ENCODE measurements around the gene ACADSB.

Gene ACADSB

GRCh38 chr10:122968698-122969097 lies 40.1 kb upstream of the ACADSB start:
- DNase-seq (ENCODE audit: low read depth in 1 of 2, low spot score in 1 of 2), result peak in 1 of 2 experiments; percentile 44
- 0 out of 2 replicates have a peak overlapping the region, but pooled peaks have one; percentile 27 for H3K27ac ChIP-seq (replicated peaks)
- no peak overlapping the region for H3K4me3 ChIP-seq (replicated peaks; ENCODE audit: insufficient read depth, low read length)
- no peaks in the 10 kb centered on the region for H3K27me3 ChIP-seq (ENCODE audit: insufficient read depth, poor library complexity, severe bottlenecking)
- peak; percentile 92 for TF ChIP-seq SPI1 (IDR thresholded peaks at IDR 0.05; ENCODE audit: borderline replicate concordance, low read depth)
- no peak for TF ChIP-seq CTCF (IDR thresholded peaks at IDR 0.05; ENCODE audit: insufficient read depth, low read length)

GRCh38 chr10:122974023-122974422 lies 34.8 kb upstream of the ACADSB start:
- TF ChIP-seq POLR2AphosphoS5 (IDR thresholded peaks at IDR 0.05; ENCODE audit: low read depth) (no peak), GABPA (IDR thresholded peaks at IDR 0.05; ENCODE audit: low read depth) (no peak), CTCF (IDR thresholded peaks at IDR 0.05; ENCODE audit: insufficient read depth, low read length) (no peak), SPI1 (IDR thresholded peaks at IDR 0.05; ENCODE audit: borderline replicate concordance, low read depth) (no peak), REST (IDR thresholded peaks at IDR 0.05; ENCODE audit: insufficient replicate concordance, low read depth) (no peak)
- H3K27me3 ChIP-seq (ENCODE audit: insufficient read depth, poor library complexity, severe bottlenecking), result no peaks in the 10 kb centered on the region
- no peak overlapping the region for H3K27ac ChIP-seq (replicated peaks)
- no peak for DNase-seq (ENCODE audit: low read depth in 1 of 2, low spot score in 1 of 2)
- no peak overlapping the region for H3K4me3 ChIP-seq (replicated peaks; ENCODE audit: insufficient read depth, low read length)

- TF ChIP-seq REST (IDR thresholded peaks at IDR 0.05; ENCODE audit: insufficient replicate concordance, low read depth), result no peak
- TF ChIP-seq SPI1 (IDR thresholded peaks at IDR 0.05; ENCODE audit: borderline replicate concordance, low read depth), result peak; percentile 62; the same call in 1 of the 2 replicates
- DNase-seq (ENCODE audit: low read depth in 1 of 2, low spot score in 1 of 2), result peak in 1 of 2 experiments; percentile 9
- Histone ChIP-seq H3K27ac (replicated peaks) (no peak overlapping the region), H3K4me3 (replicated peaks; ENCODE audit: insufficient read depth, low read length) (no peak overlapping the region), H3K27me3 (ENCODE audit: insufficient read depth, poor library complexity, severe bottlenecking) (no peaks in the 10 kb centered on the region)
These were observed 34.2 kb upstream of the ACADSB start for GRCh38 chr10:122974543-122975064.

- TF ChIP-seq GABPA (IDR thresholded peaks at IDR 0.05; ENCODE audit: low read depth), result no peak
- TF ChIP-seq REST (IDR thresholded peaks at IDR 0.05; ENCODE audit: insufficient replicate concordance, low read depth), result peak; percentile 67
- peak; percentile 88 for TF ChIP-seq CTCF (IDR thresholded peaks at IDR 0.05; ENCODE audit: insufficient read depth, low read length)
- TF ChIP-seq SPI1 (IDR thresholded peaks at IDR 0.05; ENCODE audit: borderline replicate concordance, low read depth), result peak; percentile 33; the same call in 1 of the 2 replicates
- TF ChIP-seq POLR2AphosphoS5 (IDR thresholded peaks at IDR 0.05; ENCODE audit: low read depth), result peak; percentile 88
- DNase-seq (ENCODE audit: low read depth in 1 of 2, low spot score in 1 of 2), result peak; percentile 84 to 90
- Histone ChIP-seq H3K4me3 (replicated peaks; ENCODE audit: insufficient read depth, low read length) (peak within 1 kb of the TSS; percentile 52), H3K27me3 (ENCODE audit: insufficient read depth, poor library complexity, severe bottlenecking) (no peaks in the 10 kb centered on the region), H3K27ac (replicated peaks) (peak within 1 kb of the TSS; percentile 99)
These were observed 28.4 kb upstream of the ACADSB start, which contains the start of gene PSTK for GRCh38 chr10:122980209-122981065. Gene PSTK (plus strand): TSS chr10:122980401. CDS start chr10:122980480, 79 bp downstream.

All from HL-60 (cell line).